C4-2B (cell line): Measurements from ENCODE around the gene PRR7.

Experiments
- H3K27ac ChIP-seq: fragments of 450-650 bp; 2 replicates; pipeline ENCODE4 v1.5.1; 2017
- CTCF ChIP-seq: fragments of 450-650 bp; conservative IDR thresholded peaks from 2 replicates; pipeline ENCODE4 v1.5.1; 2017; ENCODE audit warnings: mild to moderate bottlenecking
- ZFX ChIP-seq: fragments of 450-650 bp; IDR thresholded peaks from 2 replicates; pipeline ENCODE4 v1.6.1; 2017

Gene PRR7

GRCh38 chr5:177504086-177505056 is 57.8 kb downstream of the PRR7 start:
- TF ChIP-seq CTCF (no peak), ZFX (no peak)
- no peak overlapping the region for H3K27ac ChIP-seq

GRCh38 chr5:177505075-177505474 is 58.5 kb downstream of the PRR7 start:
- TF ChIP-seq CTCF (no peak), ZFX (no peak)
- no peak overlapping the region for H3K27ac ChIP-seq
